HG03457 (cell line): ENCODE results near the gene AMBP.
"Not testable (repeated sequence)": the region's sequence is repeated elsewhere in the genome, so short reads cannot be mapped to it uniquely, and the experiment has no call there.

Experiments
- ATAC-seq: cut with Tn5 transposase; IDR thresholded peaks from one replicate; pipeline ENCODE4 v1.9.1; 2021; ENCODE audit warnings: moderate number of reproducible peaks; ENCODE audit not compliant: unreplicated experiment

AMBP gene

GRCh38 chr9:114093031-114093471 is 15.0 kb upstream of the AMBP start:
- ATAC-seq = no peak

DNA sequence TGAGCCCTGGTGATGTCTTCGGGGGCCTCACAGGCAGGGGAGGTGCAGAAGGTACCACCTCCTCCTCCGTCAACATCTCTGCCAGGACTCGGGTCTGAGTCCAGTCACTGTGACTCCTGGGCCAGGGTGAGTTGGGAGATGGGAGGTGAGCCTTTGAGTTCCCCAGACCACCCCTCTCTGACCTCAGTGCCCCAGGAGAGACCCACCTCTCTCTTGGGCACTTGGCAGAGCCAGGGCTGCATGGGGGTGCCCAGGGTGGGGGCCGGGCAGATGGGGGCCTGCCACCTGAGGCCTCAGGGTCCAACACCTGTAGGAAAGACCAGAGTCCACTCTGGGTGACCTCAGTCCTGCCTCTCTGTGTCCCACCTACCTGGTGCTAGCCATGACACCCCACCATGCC is 14.2 kb upstream of the AMBP start:
- no peak for ATAC-seq

DNA sequence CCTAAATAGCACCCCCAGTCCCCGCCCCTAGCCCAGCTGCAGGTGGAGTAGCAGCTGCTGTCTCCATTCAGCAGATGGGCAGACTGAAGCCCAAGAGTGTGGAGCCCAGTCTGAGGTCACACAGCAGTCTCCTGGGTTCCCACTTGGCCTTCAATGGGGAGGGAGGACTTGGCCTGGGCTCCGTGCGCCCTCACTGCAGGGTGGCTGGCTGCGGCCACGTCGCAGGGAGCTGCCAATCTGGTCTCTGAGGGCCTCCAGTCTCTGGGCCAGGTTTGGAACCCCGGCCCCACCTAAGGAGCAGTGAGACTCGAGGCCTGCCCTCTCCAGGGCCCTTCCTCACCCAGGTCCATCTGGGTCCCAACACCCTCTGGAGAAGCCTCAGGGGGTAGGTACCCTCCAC is 13.6 kb upstream of the AMBP start:
- ATAC-seq = no peak

GRCh38 chr9:114090798-114091197 is 12.7 kb upstream of the AMBP start:
- no peak for ATAC-seq

DNA sequence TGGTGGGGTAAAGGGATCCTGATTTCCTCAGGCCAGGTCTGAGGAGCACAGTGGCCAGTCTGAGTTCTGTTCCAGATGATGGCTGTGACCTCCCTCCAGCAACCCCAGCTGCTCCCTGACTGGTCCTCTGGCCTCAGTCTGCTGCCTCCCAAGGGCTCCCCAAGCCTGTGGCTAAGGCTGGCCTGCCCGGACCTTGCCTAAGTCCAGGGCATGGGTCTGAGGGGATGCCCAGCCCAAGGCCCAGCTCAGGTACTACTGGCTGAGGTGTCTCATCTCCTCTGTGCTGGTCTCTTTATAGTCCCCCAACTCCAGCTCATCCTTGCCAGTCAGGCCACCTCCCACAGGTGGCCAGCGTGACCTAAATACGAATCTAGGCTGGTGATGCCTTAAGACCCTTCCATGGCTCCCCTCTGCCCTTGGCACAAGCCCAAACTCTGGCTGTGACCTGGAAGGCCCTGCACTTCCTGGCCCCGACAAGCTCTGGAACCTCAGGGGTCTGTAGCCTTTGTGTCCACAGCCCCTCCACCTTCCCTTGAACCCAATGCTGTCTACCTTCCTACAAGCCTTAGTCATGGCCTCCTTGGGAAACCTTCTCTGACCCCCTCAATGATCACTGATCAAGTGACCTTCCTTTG is 11.2 kb upstream of the AMBP start:
- no peak for ATAC-seq

DNA sequence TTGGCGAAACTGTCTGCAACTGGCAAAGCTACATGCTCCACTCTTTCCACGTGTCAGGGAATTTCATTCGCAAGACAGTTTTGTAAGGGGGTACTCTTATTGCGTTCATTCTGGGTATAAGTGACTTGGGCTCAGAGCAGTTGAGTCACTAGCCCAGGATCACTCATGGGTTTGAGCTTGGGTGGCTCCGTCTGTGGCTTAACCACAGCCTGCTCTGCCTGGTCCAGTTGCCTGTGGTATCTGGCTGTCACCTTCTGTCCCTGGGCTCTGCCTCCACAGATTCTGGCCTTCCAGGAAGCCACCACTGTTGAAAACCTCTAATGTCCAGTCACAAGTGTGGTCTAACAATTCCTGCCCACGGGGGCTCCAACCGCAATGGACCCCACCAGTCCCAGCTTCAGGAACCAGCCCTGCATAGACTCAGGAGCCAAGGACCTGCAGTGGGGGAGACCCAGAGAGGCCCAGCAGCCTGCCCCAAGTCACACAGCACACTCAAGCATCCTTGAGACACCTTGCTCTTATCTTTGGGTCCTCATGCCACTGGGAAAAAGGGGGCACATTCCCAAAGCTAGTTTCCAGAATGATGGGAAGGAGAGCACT is 10.6 kb upstream of the AMBP start:
- no peak for ATAC-seq

- no peak for ATAC-seq
Observed at GRCh38 chr9:114087721-114088120, 9.6 kb upstream of the AMBP start.

DNA sequence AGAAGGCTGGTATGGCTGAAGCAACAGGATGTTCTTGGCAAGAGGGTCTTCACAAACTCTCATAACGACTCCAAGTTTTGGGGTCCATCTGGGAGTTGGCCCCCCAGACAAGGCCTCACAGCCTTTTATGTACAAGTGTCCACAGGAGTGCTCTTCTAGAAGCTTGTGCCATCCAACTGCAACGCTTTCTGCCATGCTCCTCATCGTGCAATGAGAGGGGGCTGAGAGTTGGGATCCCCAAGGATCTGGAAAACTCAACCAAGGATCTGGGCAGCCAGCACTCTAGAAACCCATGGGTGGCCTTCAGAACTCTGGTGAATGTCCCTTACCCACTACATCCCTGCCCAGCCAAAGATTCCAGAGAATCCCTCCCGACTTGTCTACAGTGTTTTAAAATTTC is 8.5 kb upstream of the AMBP start:
- no peak for ATAC-seq

- ATAC-seq = no peak
Observed at GRCh38 chr9:114086009-114086408, 7.9 kb upstream of the AMBP start.

GRCh38 chr9:114085387-114085789 is 7.3 kb upstream of the AMBP start:
- no peak for ATAC-seq

DNA sequence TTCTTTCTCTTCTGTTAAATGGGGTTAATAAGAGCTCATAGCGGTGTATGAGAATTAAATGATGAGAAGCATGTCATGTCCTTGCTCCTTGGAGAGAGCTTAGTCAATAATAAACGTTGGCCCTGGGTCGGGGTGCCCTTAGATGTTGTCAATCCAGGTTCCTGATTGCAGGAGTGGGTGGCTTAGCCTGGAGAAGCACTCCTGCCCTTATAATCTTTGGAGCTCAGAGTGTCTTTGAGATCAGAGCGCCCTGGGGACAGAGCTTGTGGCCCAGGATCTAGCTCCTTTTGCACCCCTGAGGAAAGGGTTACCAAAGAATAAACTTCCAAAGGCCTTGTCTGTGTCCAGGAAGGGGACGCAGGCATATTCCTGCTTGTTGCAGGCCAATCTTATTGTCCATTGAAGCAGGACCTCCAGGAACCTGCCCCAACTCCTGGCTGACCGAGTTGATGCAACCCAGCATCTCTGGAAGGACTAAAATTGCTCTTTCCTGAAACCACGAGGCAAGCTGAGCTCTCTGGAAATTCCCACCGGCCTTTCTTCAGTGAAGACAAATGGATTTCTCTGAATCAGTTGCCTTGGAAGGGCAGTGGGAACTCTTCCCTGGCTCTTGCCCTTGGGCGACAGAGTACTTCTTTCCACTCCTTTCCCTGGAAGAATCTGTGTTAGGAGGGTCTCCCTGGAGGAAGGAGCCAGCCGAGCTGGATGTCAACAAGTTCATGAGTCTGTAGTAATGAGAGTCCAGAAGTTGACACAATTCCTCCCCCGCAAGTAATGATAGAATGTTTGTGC is 6.4 kb upstream of the AMBP start:
- no peak for ATAC-seq

DNA sequence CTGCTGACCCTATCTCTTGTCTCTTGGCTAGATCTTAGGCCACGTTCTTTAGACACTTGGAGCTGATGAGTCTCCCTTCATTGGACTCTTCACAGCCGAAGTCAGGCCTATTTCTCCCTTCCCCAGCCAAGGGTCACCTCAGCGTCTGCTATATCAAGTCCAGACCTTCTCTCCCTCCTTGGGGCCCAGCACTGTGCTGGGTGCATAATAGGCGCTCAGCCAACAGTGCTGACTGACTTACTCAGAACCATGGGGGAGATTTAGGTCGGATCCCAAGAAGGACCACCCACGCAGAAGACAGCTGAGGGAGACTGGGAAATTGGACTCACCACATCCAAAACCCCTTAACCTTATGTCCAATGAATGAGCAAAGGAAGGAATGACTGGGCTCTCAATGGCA is 5.6 kb upstream of the AMBP start:
- ATAC-seq = no peak

GRCh38 chr9:114082763-114083412 is 4.8 kb upstream of the AMBP start:
- not testable (repeated sequence) for ATAC-seq

DNA sequence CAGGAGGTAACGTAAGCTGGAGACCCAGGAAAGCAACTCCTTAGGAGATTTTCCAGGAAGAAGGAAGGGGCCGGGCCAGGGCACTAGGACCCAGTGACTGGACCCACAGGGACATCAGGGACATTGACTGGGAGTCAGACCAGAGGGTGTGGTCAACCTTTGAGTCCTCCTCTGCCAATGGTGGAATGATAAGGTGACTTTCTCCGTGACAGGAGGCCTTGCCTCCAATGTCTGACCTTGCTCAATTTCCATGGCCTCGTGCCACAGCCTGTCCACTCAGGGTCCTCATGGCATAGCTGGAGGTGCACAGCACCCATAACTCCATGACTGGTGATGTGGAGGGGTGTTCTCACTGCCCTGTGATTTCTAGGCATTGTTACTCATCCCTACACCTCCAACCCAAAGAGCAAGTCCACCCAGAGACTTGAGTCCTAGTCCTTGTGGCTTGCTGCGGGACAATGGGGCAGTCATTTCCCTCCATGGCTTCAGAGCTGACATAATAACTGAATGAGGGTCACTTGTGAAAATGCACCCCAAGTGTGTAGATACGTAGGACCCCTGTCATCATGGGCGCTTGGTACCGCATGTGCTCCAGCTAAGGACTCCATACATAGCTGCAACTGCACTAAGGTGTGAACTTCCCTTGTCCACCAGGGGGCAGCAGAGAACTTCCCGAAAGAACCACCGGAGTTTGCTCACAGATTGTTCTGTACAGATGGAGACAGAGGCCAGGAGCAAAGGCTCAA is 4.1 kb upstream of the AMBP start:
- no peak for ATAC-seq

DNA sequence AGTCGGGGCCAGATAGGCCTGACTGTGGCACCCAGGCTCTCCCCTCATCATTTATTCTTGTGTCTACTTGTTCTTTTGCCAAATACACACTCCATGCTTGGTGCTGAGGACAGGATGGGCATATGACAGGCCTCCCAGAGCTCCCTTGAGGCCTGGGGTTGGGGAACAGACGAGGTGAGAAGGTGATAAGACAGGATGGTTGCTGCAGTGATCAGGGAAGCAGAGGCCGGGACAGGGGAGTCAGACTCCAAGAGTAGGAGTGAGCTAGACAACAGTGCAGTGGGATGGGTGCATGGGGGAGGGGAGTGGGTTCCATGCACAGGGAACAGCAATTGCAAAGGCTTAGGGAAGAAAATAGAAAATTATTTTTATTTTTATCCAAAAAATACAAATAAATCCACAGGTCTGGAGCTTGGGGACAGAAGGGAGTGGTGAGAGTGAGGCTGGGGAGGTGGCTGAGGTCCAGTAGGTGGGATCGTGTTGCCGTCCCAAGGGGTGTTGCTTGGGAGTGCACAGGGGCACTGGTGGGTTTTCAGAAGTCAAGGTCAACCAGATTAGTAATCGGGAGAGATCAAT is 3.4 kb upstream of the AMBP start:
- ATAC-seq = no peak

GRCh38 chr9:114080773-114081440 is 2.8 kb upstream of the AMBP start:
- ATAC-seq = no peak

DNA sequence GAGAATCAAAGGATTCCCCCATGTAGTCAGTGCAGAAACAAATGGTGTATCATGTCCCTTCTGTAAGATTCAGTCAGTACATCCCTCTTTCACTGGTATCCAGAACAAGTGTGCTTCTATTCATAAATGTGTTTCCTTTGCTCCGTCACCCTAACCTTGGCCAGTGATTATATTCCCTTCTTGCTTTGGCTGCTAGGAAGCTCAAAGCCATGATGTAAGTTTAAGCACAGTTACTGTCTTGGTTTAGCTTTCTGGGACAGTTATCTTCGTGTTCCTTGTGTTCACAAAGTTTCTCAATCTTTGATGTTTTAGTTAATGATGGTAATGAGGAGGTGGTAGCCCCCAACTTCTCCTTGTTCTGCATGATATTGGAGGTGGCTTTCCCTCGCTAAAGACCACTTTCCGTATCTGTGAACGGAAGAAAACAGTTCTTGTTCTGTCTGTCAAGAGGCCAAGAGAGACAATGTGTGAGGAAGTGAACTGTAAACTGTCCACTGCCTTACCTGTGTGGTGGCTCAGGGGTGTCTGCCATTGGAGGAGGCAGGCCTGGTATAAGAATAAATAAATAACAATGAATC is 2.2 kb upstream of the AMBP start:
- no peak for ATAC-seq

GRCh38 chr9:114078781-114079156 is 669 bp upstream of the AMBP start:
- no peak for ATAC-seq

DNA sequence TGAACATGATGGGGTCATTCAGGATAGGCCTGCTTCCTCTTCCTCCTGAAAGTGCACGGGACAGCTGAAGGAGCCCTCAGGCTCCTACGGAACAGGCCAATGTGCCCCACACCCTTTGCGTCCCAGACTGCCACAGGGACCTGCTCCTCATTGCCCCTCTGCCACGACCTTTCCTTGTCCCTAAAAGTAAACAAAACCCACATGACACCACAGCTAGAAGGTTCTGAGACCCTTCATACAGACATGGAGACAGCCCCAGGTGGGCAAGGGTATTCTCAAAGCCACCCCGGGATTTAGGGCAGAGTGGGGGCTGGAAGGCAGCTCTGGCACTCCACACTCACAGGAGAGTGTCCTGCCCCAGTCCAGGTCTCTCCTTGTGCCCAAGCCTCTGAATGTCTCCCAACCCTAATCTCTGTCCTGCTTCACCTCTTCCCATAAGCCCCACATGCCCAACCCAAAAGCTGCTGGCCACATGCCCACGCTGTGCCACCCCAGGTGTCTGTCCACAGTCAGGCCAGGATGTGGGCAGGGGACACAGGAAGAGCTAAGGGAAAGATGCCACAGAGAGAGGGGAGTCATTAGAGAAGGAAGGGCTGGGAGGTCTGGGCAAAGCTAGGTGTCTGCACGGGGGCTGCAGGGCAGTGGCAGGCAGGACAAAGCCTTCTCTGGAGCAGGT is 800 bp downstream of the AMBP start:
- ATAC-seq = no peak
